Liver (tissue), 9 donors: Measurements from ENCODE around the gene HPCAL1. TPM values are rescaled to one million over a fixed set of nuclear protein-coding genes. Genes with fewer than 3 reads are reported as not detected.

Experiments
- DNase-seq: peaks from one replicate; pipeline ENCODE4 v3.0.0-alpha.2; 2017; ENCODE audit warnings: low spot score
- H3K27ac ChIP-seq, 2 donors: one replicate each; pipeline ENCODE4 v1.7.0; 2013; ENCODE audit warnings: inconsistent platforms in 2 of 2, low read length in 2 of 2, control low read depth in 1 of 2, low read depth in 1 of 2, mild to moderate bottlenecking in 1 of 2
- H3K27me3 ChIP-seq, 4 donors: one replicate each; pipeline versions ENCODE4 v1.6.1 to v1.7.0; 2013; ENCODE audit warnings: low read length in 3 of 4, inconsistent platforms in 1 of 4, mild to moderate bottlenecking in 1 of 4, moderate library complexity in 1 of 4; ENCODE audit not compliant: control insufficient read depth in 4 of 4, insufficient read depth in 4 of 4
- H3K36me3 ChIP-seq, 4 donors: one replicate each; pipeline versions ENCODE4 v1.6.1 to v1.7.0; 2013; ENCODE audit warnings: low read length in 3 of 4, mild to moderate bottlenecking in 3 of 4, low read depth in 1 of 4, moderate library complexity in 1 of 4; ENCODE audit not compliant: control insufficient read depth in 4 of 4, insufficient read depth in 3 of 4
- H3K4me1 ChIP-seq, 4 donors: one replicate each; pipeline versions ENCODE4 v1.6.1 to v1.7.0; 2013; ENCODE audit warnings: low read length in 3 of 4, mild to moderate bottlenecking in 3 of 4, moderate library complexity in 1 of 4; ENCODE audit not compliant: control insufficient read depth in 4 of 4, insufficient read depth in 4 of 4
- H3K4me3 ChIP-seq, 3 donors: one replicate each; pipeline versions ENCODE4 v1.6.1 to v1.7.0; 2013; ENCODE audit warnings: low read length in 3 of 3, control low read depth in 1 of 3, low read depth in 1 of 3, mild to moderate bottlenecking in 1 of 3
- H3K9ac ChIP-seq, 2 donors: one replicate each; pipeline ENCODE4 v1.7.0; 2013; ENCODE audit warnings: low read length in 2 of 2, mild to moderate bottlenecking in 2 of 2, moderate library complexity in 2 of 2, control low read depth in 1 of 2, low read depth in 1 of 2
- H3K9me3 ChIP-seq, 4 donors: one replicate each; pipeline versions ENCODE4 v1.6.1 to v1.7.0; 2013; ENCODE audit warnings: low read length in 3 of 4; ENCODE audit not compliant: control insufficient read depth in 4 of 4
- CTCF ChIP-seq: fragments of 150-350 bp; IDR thresholded peaks from 2 replicates; pipeline ENCODE4 v1.5.1; 2017; ENCODE audit warnings: improper control_type of control experiment, low read depth, low read length; ENCODE audit not compliant: missing input control
- EGR1 ChIP-seq, 2 donors: IDR thresholded peaks; 2 replicates each; pipeline ENCODE4 v1.6.1; 2016 to 2018; ENCODE audit warnings: antibody characterized with exemption in 2 of 2, low read depth in 2 of 2
- FOXA1 ChIP-seq: IDR thresholded peaks from 2 replicates; pipeline ENCODE4 v1.6.1; 2016; ENCODE audit warnings: antibody characterized with exemption
- FOXA2 ChIP-seq: IDR thresholded peaks from 2 replicates; pipeline ENCODE4 v1.6.1; 2016; ENCODE audit warnings: antibody characterized with exemption
- GABPA ChIP-seq, 2 donors: IDR thresholded peaks in 1 of 2; conservative IDR thresholded peaks in 1 of 2; 2 replicates each; pipeline ENCODE4 v1.6.1; 2016; ENCODE audit warnings: antibody characterized with exemption in 2 of 2, mild to moderate bottlenecking in 1 of 2, moderate library complexity in 1 of 2
- HNF4A ChIP-seq, 2 donors: conservative IDR thresholded peaks; 2 replicates each; pipeline ENCODE4 v1.6.1; 2016; ENCODE audit warnings: antibody characterized with exemption in 2 of 2, mild to moderate bottlenecking in 2 of 2
- HNF4G ChIP-seq: IDR thresholded peaks from 2 replicates; pipeline ENCODE4 v1.6.1; 2016; ENCODE audit warnings: antibody characterized with exemption
- JUND ChIP-seq, 2 donors: IDR thresholded peaks; 2 replicates each; pipeline ENCODE4 v1.6.1; 2016; ENCODE audit warnings: antibody characterized with exemption in 2 of 2
- MAX ChIP-seq: IDR thresholded peaks from 2 replicates; pipeline ENCODE4 v1.6.1; 2016; ENCODE audit warnings: antibody characterized with exemption
- RAD21 ChIP-seq, 2 donors: IDR thresholded peaks; 2 replicates each; pipeline ENCODE4 v1.6.1; 2016; ENCODE audit warnings: antibody characterized with exemption in 2 of 2, mild to moderate bottlenecking in 2 of 2
- RXRA ChIP-seq, 2 donors: IDR thresholded peaks; 2 replicates each; pipeline ENCODE4 v1.6.1; 2017 to 2018; ENCODE audit warnings: antibody characterized with exemption in 2 of 2, mild to moderate bottlenecking in 1 of 2
- SP1 ChIP-seq: IDR thresholded peaks from 2 replicates; pipeline ENCODE4 v1.6.1; 2018; ENCODE audit warnings: antibody characterized with exemption, mild to moderate bottlenecking
- TAF1 ChIP-seq: conservative IDR thresholded peaks from 2 replicates; pipeline ENCODE4 v1.6.1; 2016; ENCODE audit warnings: antibody characterized with exemption, mild to moderate bottlenecking
- YY1 ChIP-seq: IDR thresholded peaks from 2 replicates; pipeline ENCODE4 v1.6.1; 2016; ENCODE audit warnings: antibody characterized with exemption, mild to moderate bottlenecking
- WGBS: extraction: QIAGEN DNeasy Blood & Tissue Kit; methylation state at CpG from one replicate; pipeline ENCODE4 v1.1.7; 2013; 5-methylcytosine and 5-hydroxymethylcytosine counted together
- polyA plus RNA-seq, 2 donors: library from polyadenylated mRNA; stranded (reverse) in 1 of 2; unstranded in 1 of 2; fragments of 200-250 nt in 1 of 2; fragments of >200 nt in 1 of 2; fragmentation: Nextera tagmentation in 1 of 2; extraction: Ambion mirVana in 1 of 2; gene quantifications; one replicate each; pipeline versions ENCODE4 v1.2.1 to v1.2.3, GENCODE V29; 2013 to 2015
- total RNA-seq, 2 donors: library from RNA; depleted of rRNA; stranded (reverse); fragments of >200 nt; gene quantifications; one replicate each; pipeline ENCODE4 v1.2.3, GENCODE V29; 2014
- TF ChIP-seq, protein P1 (sequence below): IDR thresholded peaks from 2 replicates; pipeline ENCODE4 v1.6.1; 2016; ENCODE audit warnings: antibody characterized with exemption, mild to moderate bottlenecking
- TF ChIP-seq, protein P2 (sequence below): IDR thresholded peaks from 2 replicates; pipeline ENCODE4 v1.6.1; 2016; ENCODE audit warnings: antibody characterized with exemption
- TF ChIP-seq, protein P3 (sequence below): IDR thresholded peaks from 2 replicates; pipeline ENCODE4 v1.6.1; 2016; ENCODE audit warnings: antibody characterized with exemption
- donor health status: healthy.
- donor health status: healthy.
- donor health status: healthy.
- donor health status: healthy.
- donor health status: healthy.

Gene HPCAL1
- total and polyA plus RNA-seq, 4 donors, result 17.3 to 27.9 (median 22.9) TPM

DNA sequence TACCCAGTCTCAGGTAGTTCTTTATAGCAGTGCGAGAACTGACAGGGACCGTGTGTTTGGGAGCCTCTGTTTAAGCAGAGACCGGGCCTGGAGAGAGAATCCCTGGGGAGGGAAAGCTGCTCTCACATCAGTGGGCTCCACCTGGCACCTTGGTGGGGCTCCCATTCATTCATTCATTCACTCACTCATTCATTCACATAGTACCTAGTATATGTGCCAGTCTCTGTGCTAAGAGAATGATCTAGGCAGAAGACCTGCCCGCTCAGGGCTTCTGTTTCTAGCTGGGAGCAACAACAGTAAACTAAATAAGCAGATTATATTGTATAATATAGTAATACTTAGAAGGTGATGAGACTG is 17.8 kb downstream of the HPCAL1 start:
- Histone ChIP-seq H3K4me3 (no peak overlapping the region), H3K36me3 (peaks cover 0 to 3% (median 1%) of the 10 kb centered on the region in 4 donors), H3K9ac (no peak overlapping the region), H3K4me1 (peaks cover 6 to 29% (median 21%) of the 10 kb centered on the region in 4 donors), H3K27me3 (no peaks in the 10 kb centered on the region), H3K9me3 (no peaks in the 10 kb centered on the region), H3K27ac (no peak overlapping the region)
- 98% methylated on average over 4 of the region's 4 CpGs for WGBS
- no peak for DNase-seq
- TF ChIP-seq JUND (IDR thresholded peaks at IDR 0.05) (no peak), TAF1 (no peak), HNF4G (no peak), YY1 (no peak), CTCF (no peak), HNF4A (conservative IDR thresholded peaks at IDR 0.05) (no peak), FOXA2 (no peak), GABPA (IDR thresholded peaks at IDR 0.05 in 1 of 2, conservative IDR thresholded peaks at IDR 0.05 in 1 of 2) (no peak), SP1 (no peak), MAX (no peak), RAD21 (IDR thresholded peaks at IDR 0.05) (no peak), EGR1 (IDR thresholded peaks at IDR 0.05; ENCODE audit: low read depth in 2 of 2) (no peak), RXRA (IDR thresholded peaks at IDR 0.05) (no peak), FOXA1 (no peak)
- TF ChIP-seq, protein P1, sequence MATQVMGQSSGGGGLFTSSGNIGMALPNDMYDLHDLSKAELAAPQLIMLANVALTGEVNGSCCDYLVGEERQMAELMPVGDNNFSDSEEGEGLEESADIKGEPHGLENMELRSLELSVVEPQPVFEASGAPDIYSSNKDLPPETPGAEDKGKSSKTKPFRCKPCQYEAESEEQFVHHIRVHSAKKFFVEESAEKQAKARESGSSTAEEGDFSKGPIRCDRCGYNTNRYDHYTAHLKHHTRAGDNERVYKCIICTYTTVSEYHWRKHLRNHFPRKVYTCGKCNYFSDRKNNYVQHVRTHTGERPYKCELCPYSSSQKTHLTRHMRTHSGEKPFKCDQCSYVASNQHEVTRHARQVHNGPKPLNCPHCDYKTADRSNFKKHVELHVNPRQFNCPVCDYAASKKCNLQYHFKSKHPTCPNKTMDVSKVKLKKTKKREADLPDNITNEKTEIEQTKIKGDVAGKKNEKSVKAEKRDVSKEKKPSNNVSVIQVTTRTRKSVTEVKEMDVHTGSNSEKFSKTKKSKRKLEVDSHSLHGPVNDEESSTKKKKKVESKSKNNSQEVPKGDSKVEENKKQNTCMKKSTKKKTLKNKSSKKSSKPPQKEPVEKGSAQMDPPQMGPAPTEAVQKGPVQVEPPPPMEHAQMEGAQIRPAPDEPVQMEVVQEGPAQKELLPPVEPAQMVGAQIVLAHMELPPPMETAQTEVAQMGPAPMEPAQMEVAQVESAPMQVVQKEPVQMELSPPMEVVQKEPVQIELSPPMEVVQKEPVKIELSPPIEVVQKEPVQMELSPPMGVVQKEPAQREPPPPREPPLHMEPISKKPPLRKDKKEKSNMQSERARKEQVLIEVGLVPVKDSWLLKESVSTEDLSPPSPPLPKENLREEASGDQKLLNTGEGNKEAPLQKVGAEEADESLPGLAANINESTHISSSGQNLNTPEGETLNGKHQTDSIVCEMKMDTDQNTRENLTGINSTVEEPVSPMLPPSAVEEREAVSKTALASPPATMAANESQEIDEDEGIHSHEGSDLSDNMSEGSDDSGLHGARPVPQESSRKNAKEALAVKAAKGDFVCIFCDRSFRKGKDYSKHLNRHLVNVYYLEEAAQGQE, result no peak
- TF ChIP-seq, protein P2, sequence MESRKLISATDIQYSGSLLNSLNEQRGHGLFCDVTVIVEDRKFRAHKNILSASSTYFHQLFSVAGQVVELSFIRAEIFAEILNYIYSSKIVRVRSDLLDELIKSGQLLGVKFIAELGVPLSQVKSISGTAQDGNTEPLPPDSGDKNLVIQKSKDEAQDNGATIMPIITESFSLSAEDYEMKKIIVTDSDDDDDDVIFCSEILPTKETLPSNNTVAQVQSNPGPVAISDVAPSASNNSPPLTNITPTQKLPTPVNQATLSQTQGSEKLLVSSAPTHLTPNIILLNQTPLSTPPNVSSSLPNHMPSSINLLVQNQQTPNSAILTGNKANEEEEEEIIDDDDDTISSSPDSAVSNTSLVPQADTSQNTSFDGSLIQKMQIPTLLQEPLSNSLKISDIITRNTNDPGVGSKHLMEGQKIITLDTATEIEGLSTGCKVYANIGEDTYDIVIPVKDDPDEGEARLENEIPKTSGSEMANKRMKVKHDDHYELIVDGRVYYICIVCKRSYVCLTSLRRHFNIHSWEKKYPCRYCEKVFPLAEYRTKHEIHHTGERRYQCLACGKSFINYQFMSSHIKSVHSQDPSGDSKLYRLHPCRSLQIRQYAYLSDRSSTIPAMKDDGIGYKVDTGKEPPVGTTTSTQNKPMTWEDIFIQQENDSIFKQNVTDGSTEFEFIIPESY, result no peak
- TF ChIP-seq, protein P3, sequence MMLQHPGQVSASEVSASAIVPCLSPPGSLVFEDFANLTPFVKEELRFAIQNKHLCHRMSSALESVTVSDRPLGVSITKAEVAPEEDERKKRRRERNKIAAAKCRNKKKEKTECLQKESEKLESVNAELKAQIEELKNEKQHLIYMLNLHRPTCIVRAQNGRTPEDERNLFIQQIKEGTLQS, result no peak

GRCh38 chr2:10320933-10321332 is 18.2 kb downstream of the HPCAL1 start:
- Histone ChIP-seq H3K36me3 (peaks cover 0 to 3% (median 1%) of the 10 kb centered on the region in 4 donors), H3K9me3 (no peaks in the 10 kb centered on the region), H3K4me3 (no peak overlapping the region), H3K4me1 (peaks cover 6 to 33% (median 25%) of the 10 kb centered on the region in 4 donors), H3K27ac (no peak overlapping the region), H3K27me3 (no peaks in the 10 kb centered on the region), H3K9ac (no peak overlapping the region)
- WGBS, result 95% methylated on average over 9 of the region's 9 CpGs
- DNase-seq, result no peak
- TF ChIP-seq CTCF (no peak), FOXA1 (no peak), HNF4G (no peak)
- TF ChIP-seq, protein P3, result no peak
- TF ChIP-seq, protein P2, result no peak
